PC-9 (cell line): ENCODE data around the gene FGB. TPM values are rescaled to one million over a fixed set of nuclear protein-coding genes. Genes with fewer than 3 reads are reported as not detected.

ENCODE experiments used
- BruUV-seq: library from RNA; stranded (reverse); fragments of 400-500 nt; replicated peaks from 2 replicates; lab custom pipeline; 2021; lab: Mats Ljungman, UMichigan
- CTCF ChIA-PET: fragments of 300-600 bp; sonication (Branson Sonifier 250); formaldehyde crosslinking; loops from one replicate; lab custom pipeline; 2022; ENCODE audit warnings: antibody characterized with exemption; lab: Charles Lee
- POLR2A ChIA-PET: fragments of 300-600 bp; sonication (Branson Sonifier 250); formaldehyde crosslinking; loops from one replicate; lab custom pipeline; 2022; ENCODE audit warnings: antibody characterized with exemption; ENCODE audit not compliant: unreplicated experiment; lab: Charles Lee
- DNase-seq, 2 experiments: peaks; one replicate each; pipeline versions ENCODE4 v3.0.0 to v3.0.0-alpha.2; 2015 to 2022; ENCODE audit warnings: mixed read lengths in 1 of 2
- H2AFZ ChIP-seq: fragments of 200-600 bp; sonication (generic); 2 replicates; pipeline ENCODE4 v1.8.1; 2017; ENCODE audit warnings: antibody characterized with exemption
- H3F3A ChIP-seq: fragments of 200-600 bp; sonication (generic); 2 replicates; pipeline ENCODE4 v1.8.1; 2017; ENCODE audit warnings: antibody characterized with exemption, mild to moderate bottlenecking, low read depth; ENCODE audit not compliant: insufficient read depth
- H3K27ac ChIP-seq: fragments of 200-600 bp; sonication (generic); 2 replicates; pipeline ENCODE4 v1.6.1; 2016; ENCODE audit warnings: mixed run types
- H3K27me3 ChIP-seq: fragments of 200-600 bp; sonication (generic); 2 replicates; pipeline ENCODE4 v1.6.1; 2016; ENCODE audit warnings: low read depth, mixed run types; ENCODE audit not compliant: insufficient read depth
- H3K36me3 ChIP-seq: fragments of 200-600 bp; sonication (generic); 2 replicates; pipeline ENCODE4 v1.6.1; 2016; ENCODE audit warnings: low read depth, mixed run types
- H3K4me1 ChIP-seq: fragments of 200-600 bp; sonication (generic); replicated peaks from 2 replicates; pipeline ENCODE4 v1.6.1; 2016; ENCODE audit warnings: mixed run types; ENCODE audit not compliant: insufficient read depth
- H3K4me2 ChIP-seq: fragments of 200-600 bp; sonication (generic); 2 replicates; pipeline ENCODE4 v1.6.1; 2017; ENCODE audit warnings: mixed run types
- H3K4me3 ChIP-seq: fragments of 200-600 bp; sonication (generic); 2 replicates; pipeline ENCODE4 v1.6.1; 2016; ENCODE audit warnings: mixed run types
- H3K79me2 ChIP-seq: fragments of 200-600 bp; sonication (generic); 2 replicates; pipeline ENCODE4 v1.6.1; 2017; ENCODE audit warnings: low read depth, mixed run types
- H3K9me2 ChIP-seq: fragments of 200-600 bp; sonication (generic); 2 replicates; pipeline ENCODE4 v1.8.1; 2017; ENCODE audit warnings: mild to moderate bottlenecking; ENCODE audit not compliant: insufficient read depth
- H3K9me3 ChIP-seq: fragments of 200-600 bp; sonication (generic); 2 replicates; pipeline ENCODE4 v1.8.1; 2016; ENCODE audit warnings: low read depth; ENCODE audit not compliant: insufficient read depth
- H4K20me1 ChIP-seq: fragments of 200-600 bp; sonication (generic); 2 replicates; pipeline ENCODE4 v1.8.1; 2017; ENCODE audit not compliant: insufficient read depth
- CTCF ChIP-seq: fragments of 200-600 bp; sonication (generic); conservative IDR thresholded peaks from 2 replicates; pipeline ENCODE4 v1.6.1; 2017; ENCODE audit warnings: mixed run types, antibody characterized with exemption, mild to moderate bottlenecking, moderate library complexity
- EZH2 ChIP-seq: fragments of 200-600 bp; sonication (generic); IDR thresholded peaks from 2 replicates; pipeline ENCODE4 v1.8.0; 2017; ENCODE audit warnings: antibody characterized with exemption, low read depth
- intact Hi-C: fragments of 100-400 bp; cut with micrococcal nuclease; formaldehyde crosslinking; loops from one replicate; pipeline ENCODE4 v1.10.0; 2022; ENCODE audit not compliant: unreplicated experiment
- total RNA-seq: library from RNA; stranded (reverse); gene quantifications from 2 replicates; pipeline ENCODE4 v1.2.3, GENCODE V29; 2021

The FGB gene
- total RNA-seq, 1 experiment from 2014 or later, result not detected

GRCh38 chr4:154609532-154609931 is 46.7 kb downstream of the FGB start:
- TF ChIP-seq CTCF (no peak), EZH2 (no peak)
- Histone ChIP-seq H3F3A (no peaks in the 10 kb centered on the region), H4K20me1 (no peaks in the 10 kb centered on the region), H2AFZ (no peak overlapping the region), H3K36me3 (no peaks in the 10 kb centered on the region), H3K4me3 (no peak overlapping the region), H3K27me3 (no peaks in the 10 kb centered on the region), H3K4me1 (no peaks in the 10 kb centered on the region), H3K4me2 (no peak overlapping the region), H3K9me2 (no peaks in the 10 kb centered on the region), H3K9me3 (no peaks in the 10 kb centered on the region), H3K27ac (no peak overlapping the region), H3K79me2 (no peaks in the 10 kb centered on the region)
- ChIA-PET CTCF (no interaction called here), POLR2A (interaction anchor here (0.6 to 0.7 kb wide), 2 partner anchors 14 to 320 kb away, joined by 3 to 9 read pairs; no protein-coding TSS in a partner anchor)
- no TSS peak for BruUV-seq
- intact Hi-C loops, result no loop called here
- no peak for DNase-seq

- ChIA-PET CTCF (no interaction called here), POLR2A (interaction anchor here (0.8 kb wide), 1 partner anchor 61 kb away, joined by 13 read pairs; no protein-coding TSS in a partner anchor)
- no peak overlapping the region for H3K4me3 ChIP-seq
- H3K27me3 ChIP-seq, result no peaks in the 10 kb centered on the region
- DNase-seq, result no peak
- no peaks in the 10 kb centered on the region for H3K9me2 ChIP-seq
- H3K27ac ChIP-seq, result no peak overlapping the region
- H3F3A ChIP-seq, result no peaks in the 10 kb centered on the region
- no peak for TF ChIP-seq CTCF
- no peak for TF ChIP-seq EZH2
- H3K36me3 ChIP-seq, result no peaks in the 10 kb centered on the region
- no peak overlapping the region for H3K4me2 ChIP-seq
- H3K4me1 ChIP-seq, result no peaks in the 10 kb centered on the region
- BruUV-seq, result no TSS peak
- no peaks in the 10 kb centered on the region for H3K79me2 ChIP-seq
- no peaks in the 10 kb centered on the region for H3K9me3 ChIP-seq
- no peak overlapping the region for H2AFZ ChIP-seq
- intact Hi-C loops, result no loop called here
- H4K20me1 ChIP-seq, result no peaks in the 10 kb centered on the region
Measured at GRCh38 chr4:154610582-154610981, 47.8 kb downstream of the FGB start.

- ChIA-PET CTCF (no interaction called here), POLR2A (interaction anchor here (0.5 kb wide), 1 partner anchor 62 kb away, joined by 7 read pairs; the partner anchor contains the start of gene PLRG1)
- no peak for DNase-seq
- Histone ChIP-seq H3K9me3 (no peaks in the 10 kb centered on the region), H3K4me2 (no peak overlapping the region), H3K27ac (no peak overlapping the region), H3K79me2 (no peaks in the 10 kb centered on the region), H3K27me3 (no peaks in the 10 kb centered on the region), H3K36me3 (no peaks in the 10 kb centered on the region), H4K20me1 (no peaks in the 10 kb centered on the region), H3F3A (no peaks in the 10 kb centered on the region), H3K4me1 (no peaks in the 10 kb centered on the region), H3K4me3 (no peak overlapping the region), H3K9me2 (no peaks in the 10 kb centered on the region), H2AFZ (no peak overlapping the region)
- intact Hi-C loops, result no loop called here
- TF ChIP-seq EZH2, result no peak
- no peak for TF ChIP-seq CTCF
- BruUV-seq, result no TSS peak
Measured at GRCh38 chr4:154611833-154612232, 49.0 kb downstream of the FGB start.
